GM11168 (cell line): ENCODE results near the gene LRFN4.

Experiments used
- in situ Hi-C: fragments of 300-500 bp; cut with MboI; formaldehyde crosslinking; loops from one replicate; pipeline ENCODE4 v1.12.0; 2022; ENCODE audit warnings: low sequenced_read_pairs; ENCODE audit not compliant: unreplicated experiment

LRFN4 gene

GRCh38 chr11:66857234-66857926, 516 bp downstream of the LRFN4 start:
- in situ Hi-C loops: no loop called here

GRCh38 chr11:66857927-66858185, 992 bp downstream of the LRFN4 start:
- in situ Hi-C loops: no loop called here

DNA sequence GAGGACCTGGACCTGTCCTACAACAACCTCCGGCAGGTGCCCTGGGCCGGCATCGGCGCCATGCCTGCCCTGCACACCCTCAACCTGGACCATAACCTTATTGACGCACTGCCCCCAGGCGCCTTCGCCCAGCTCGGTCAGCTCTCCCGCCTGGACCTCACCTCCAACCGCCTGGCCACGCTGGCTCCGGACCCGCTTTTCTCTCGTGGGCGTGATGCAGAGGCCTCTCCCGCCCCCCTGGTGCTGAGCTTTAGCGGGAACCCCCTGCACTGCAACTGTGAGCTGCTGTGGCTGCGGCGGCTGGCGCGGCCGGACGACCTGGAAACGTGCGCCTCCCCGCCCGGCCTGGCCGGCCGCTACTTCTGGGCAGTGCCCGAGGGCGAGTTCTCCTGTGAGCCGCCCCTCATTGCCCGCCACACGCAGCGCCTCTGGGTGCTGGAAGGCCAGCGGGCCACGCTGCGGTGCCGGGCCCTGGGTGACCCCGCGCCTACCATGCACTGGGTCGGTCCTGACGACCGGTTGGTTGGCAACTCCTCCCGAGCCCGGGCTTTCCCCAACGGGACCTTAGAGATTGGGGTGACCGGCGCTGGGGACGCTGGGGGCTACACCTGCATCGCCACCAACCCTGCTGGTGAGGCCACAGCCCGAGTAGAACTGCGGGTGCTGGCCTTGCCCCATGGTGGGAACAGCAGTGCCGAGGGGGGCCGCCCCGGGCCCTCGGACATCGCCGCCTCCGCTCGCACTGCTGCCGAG, 1.5 kb downstream of the LRFN4 start:
- in situ Hi-C loops: no loop called here

DNA sequence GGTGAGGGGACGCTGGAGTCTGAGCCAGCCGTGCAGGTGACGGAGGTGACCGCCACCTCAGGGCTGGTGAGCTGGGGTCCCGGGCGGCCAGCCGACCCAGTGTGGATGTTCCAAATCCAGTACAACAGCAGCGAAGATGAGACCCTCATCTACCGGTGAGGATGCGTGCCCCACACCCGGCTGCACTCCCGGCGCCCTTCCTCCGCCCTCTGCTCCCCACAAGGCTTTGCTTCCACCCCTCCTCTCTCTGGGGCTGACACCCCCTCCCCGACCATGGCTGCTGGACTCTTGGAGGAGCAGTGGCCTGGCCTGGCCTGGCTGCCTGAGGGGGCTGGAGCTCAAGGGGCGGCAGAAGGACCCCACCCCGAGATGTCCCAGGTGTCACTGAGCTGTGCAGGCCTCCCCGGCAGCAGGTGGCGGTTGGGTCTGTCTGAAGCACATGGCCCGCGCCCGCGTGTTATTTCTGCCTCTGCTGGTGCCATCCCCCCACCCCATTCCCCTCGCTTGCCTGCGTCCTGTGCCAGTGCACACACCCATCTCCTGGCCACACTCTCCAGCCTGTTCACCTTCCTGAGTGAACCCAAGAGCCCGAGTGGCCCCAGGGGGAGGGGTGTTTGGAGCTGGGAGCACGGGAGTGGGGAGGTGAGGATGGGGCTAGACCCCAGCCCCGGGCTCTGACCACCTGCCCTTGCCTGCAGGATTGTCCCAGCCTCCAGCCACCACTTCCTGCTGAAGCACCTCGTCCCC, 2.2 kb downstream of the LRFN4 start:
- in situ Hi-C loops: no loop called here

DNA sequence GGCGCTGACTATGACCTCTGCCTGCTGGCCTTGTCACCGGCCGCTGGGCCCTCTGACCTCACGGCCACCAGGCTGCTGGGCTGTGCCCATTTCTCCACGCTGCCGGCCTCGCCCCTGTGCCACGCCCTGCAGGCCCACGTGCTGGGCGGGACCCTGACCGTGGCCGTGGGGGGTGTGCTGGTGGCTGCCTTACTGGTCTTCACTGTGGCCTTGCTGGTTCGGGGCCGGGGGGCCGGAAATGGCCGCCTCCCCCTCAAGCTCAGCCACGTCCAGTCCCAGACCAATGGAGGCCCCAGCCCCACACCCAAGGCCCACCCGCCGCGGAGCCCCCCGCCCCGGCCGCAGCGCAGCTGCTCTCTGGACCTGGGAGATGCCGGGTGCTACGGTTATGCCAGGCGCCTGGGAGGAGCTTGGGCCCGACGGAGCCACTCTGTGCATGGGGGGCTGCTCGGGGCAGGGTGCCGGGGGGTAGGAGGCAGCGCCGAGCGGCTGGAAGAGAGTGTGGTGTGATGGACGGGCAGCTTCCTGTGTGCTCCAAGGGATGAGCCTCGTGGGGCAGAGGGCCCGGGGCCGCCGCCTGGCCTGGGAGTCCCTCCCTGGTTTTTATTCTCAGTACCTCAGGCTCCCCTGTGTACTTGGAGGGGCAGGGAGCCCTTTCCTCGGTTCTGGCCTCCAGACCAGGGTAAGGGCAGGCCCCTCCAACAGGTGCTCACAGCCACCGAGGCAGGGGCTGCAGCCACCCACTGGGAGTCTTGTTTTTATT, 3.0 kb downstream of the LRFN4 start:
- in situ Hi-C loops: no loop called here

DNA sequence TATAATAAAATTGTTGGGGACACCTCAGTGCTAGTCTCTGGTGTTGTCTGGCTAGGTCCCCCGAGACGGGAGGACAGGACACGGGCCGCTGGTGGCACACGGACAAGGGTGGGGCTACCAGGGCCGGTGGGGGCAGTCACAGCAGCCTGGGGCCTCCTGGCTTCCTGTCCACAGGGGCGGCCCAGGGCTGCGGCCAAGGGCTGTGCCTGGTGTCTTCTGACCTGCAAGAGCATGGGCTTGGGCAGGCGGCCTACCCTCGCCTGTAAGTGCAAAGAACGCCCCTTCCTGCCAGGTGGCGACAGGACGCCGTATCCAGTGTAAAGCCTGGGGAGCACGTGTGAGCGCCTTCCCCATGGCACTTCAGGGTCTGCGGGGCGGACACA, 3.6 kb downstream of the LRFN4 start:
- in situ Hi-C loops: no loop called here

- in situ Hi-C loops: no loop called here
Measured at GRCh38 chr11:66861038-66861773, 4.3 kb downstream of the LRFN4 start.

DNA sequence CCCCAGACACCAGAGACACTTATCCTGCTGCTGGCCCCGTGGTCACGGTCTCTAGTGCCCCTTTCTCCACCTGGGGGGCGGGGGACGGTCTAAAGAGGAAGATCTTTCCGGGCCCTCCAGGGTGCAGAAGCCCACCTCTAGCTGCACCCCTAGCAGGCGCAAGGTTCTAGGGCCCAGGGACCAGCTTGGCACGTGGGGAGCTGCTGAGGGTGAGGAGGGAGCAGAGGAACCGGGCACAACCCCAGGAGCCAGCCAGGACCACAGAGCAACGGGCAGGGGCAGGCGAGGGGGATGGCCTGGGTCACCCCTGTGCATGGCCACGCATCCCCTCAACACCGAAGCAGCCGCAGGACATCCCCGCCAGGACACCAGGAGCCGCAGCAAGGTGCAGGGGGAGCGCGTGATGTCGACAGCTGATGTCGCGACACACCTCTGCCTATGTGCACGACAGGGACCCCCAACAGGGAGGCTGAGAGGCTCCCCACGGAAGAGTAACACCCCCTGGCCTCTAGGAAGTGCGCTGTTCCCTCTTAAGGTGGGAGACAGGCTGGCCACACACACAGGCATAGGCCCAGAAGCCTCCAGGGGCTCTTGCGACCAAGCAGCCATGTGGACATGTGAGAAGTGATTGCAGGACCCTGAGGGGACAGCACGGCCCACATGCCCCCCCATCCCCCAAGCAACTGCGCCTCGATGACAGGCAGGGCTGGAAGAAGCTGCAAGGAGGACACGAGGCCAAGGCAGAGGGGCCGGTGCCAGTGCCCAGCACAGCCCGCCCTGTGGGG, 5.1 kb downstream of the LRFN4 start:
- in situ Hi-C loops: no loop called here

GRCh38 chr11:66862559-66863037, 5.7 kb downstream of the LRFN4 start:
- in situ Hi-C loops: no loop called here

GRCh38 chr11:66863428-66864125, 6.7 kb downstream of the LRFN4 start:
- in situ Hi-C loops: no loop called here

GRCh38 chr11:66864172-66864901, 7.5 kb downstream of the LRFN4 start:
- in situ Hi-C loops: no loop called here

DNA sequence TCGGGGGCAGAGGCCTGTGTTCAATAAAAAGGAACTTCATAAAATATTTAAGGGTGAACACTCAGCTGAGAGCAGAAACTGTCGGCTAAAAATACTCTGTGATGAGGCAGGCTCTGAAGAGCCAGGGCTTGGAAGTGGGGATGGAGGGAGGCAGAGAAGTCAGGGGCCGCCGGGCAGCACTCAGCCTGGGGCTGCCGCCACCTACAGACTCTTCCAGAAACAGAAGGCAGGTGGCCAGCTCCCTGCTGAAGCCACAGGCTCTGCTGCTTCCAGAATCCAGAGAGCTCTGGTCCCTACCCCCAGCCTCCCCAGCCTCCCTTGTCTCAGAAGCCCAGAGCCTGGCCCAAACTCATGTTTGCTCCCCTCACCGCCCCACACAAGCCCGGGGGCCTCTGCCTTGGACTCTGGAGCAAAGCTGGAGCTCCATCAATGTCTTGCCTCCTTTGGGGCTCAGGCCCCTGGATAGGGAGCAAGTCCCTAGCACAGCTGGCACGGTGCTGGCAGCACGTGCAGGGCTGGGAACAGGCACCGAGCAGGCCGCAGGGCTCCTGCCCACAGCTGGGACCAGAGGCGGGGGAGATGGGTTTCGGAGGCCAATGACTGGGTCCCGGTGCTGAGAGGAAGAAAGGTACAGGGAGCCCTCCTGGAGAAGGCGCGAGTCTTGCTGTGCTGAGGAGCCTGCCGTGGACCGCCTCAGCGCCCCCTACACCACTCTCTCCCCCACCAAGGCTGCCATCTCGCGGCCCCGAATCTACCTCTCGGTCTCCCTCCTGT, 8.2 kb downstream of the LRFN4 start:
- in situ Hi-C loops: no loop called here

DNA sequence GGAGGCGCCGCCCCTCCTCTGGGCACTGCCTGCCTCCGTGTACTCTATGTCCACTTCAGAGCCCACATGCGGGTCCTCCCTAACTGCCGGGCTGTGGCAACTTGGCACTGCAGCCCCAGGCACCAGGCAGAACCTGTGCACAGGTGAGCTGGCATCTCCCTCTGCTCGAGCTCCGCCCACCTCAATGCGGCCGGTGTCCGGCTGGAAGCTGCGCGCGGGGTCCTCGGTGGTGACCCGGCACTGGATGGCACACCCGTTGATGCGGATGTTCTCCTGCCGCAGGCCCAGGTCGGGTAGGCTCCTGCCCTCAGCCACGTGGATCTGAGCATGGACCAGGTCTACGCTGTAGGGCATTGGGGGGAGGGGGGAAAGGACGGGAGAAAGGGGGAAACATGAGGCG, 9.1 kb downstream of the LRFN4 start:
- in situ Hi-C loops: no loop called here

- in situ Hi-C loops: no loop called here
Measured at GRCh38 chr11:66866511-66866986, 9.7 kb downstream of the LRFN4 start.

DNA sequence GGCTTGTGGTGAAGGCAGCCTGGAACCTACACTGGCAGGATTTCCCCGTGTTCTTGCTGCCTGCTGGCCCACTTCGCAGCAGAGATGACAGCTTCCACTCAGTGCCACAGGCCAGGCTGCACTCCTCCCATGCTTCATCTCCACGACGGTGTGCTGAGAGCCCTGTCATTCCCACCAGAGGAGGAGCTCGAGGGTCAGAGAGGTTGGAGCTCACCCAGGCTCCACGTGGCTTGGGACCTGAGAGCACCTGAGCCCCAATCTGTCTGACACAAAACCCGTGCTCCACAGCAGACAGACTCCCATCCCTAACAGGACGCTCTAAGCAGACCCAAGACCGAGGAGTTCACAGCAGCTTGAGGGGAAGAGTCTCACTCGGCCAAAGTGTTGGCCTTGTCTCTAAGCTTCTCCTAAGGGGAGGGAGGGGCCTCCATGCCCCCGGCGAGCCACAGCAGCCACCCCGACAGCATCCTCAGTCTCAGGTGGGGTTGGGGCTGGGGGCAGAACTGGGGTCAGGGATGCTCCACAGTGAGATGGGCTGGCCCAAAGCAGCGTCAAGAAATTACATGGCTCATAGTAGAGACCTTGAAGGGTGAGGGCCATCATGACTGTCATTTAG, 10.7 kb downstream of the LRFN4 start:
- in situ Hi-C loops: no loop called here

DNA sequence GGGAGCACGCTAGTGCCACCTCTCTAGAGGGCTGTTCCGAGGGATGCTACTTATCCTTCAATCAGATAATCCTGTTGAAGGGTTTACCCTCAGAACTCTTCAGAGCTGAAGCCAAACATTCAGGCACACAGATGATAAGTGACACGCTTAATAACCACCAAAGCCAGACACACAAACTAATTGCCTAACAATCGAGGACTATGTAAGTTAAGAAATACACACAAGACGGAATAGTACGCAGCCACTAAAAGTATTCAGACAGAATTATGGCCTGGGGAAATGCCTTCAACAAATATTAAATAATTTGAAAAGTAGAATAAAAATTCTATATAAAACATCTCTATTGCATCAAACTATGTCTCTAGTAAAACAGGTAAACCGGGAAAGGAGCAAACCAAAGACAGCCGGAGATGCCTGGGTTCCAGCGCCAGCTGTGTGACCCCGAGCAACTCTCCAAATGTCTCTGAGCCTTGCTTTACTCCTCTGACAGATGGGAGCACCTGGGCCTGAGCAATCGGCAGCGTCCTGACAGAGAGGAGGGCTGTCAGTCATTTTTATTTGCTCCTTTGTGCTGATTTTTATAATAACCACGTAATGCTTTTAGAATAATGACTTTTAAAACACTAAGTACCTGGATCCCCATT, 11.3 kb downstream of the LRFN4 start:
- in situ Hi-C loops: no loop called here
